Esophagus (tissue), 2 donors: ENCODE results near the gene DTNBP1. TPM values are rescaled to one million over a fixed set of nuclear protein-coding genes. Genes with fewer than 3 reads are reported as not detected.
"Not testable (repeated sequence)": the region's sequence is repeated elsewhere in the genome, so short reads cannot be mapped to it uniquely, and the experiment has no call there.

Experiments used
- H3K27ac ChIP-seq, 2 donors: one replicate each; pipeline ENCODE4 v1.5.1; 2013; ENCODE audit warnings: low read depth in 2 of 2, mild to moderate bottlenecking in 2 of 2, inconsistent platforms in 1 of 2, low read length in 1 of 2, moderate library complexity in 1 of 2
- H3K27me3 ChIP-seq, 2 donors: one replicate each; pipeline ENCODE4 v1.6.1; 2013; ENCODE audit warnings: low read length in 2 of 2, control low read depth in 1 of 2, mild to moderate bottlenecking in 1 of 2; ENCODE audit not compliant: insufficient read depth in 2 of 2, control insufficient read depth in 1 of 2
- H3K36me3 ChIP-seq, 2 donors: one replicate each; pipeline ENCODE4 v1.6.1; 2013; ENCODE audit warnings: low read length in 1 of 2; ENCODE audit not compliant: control insufficient read depth in 2 of 2, insufficient read depth in 2 of 2
- H3K4me1 ChIP-seq, 2 donors: one replicate each; pipeline ENCODE4 v1.6.1; 2013; ENCODE audit warnings: low read length in 1 of 2; ENCODE audit not compliant: control insufficient read depth in 2 of 2, insufficient read depth in 2 of 2
- H3K4me3 ChIP-seq, 2 donors: one replicate each; pipeline ENCODE4 v1.5.1; 2013; ENCODE audit warnings: low read length in 2 of 2, mild to moderate bottlenecking in 2 of 2, low read depth in 1 of 2, moderate library complexity in 1 of 2
- H3K9me3 ChIP-seq, 2 donors: one replicate each; pipeline ENCODE4 v1.6.1; 2013; ENCODE audit warnings: mild to moderate bottlenecking in 2 of 2, low read depth in 1 of 2, low read length in 1 of 2, moderate library complexity in 1 of 2; ENCODE audit not compliant: control insufficient read depth in 2 of 2, insufficient read depth in 1 of 2
- WGBS, 2 donors: extraction: QIAGEN DNeasy Blood & Tissue Kit; methylation state at CpG; one replicate each; pipeline ENCODE4 v1.1.7; 2013; 5-methylcytosine and 5-hydroxymethylcytosine counted together
- polyA plus RNA-seq, 2 donors: library from polyadenylated mRNA; stranded (reverse); fragments of 200-250 nt; gene quantifications; one replicate each; pipeline ENCODE4 v1.2.3, GENCODE V29; 2013
- donor health status: healthy with polysubstance abuse.
- donor health status: Bipolar disorder and iron deficiency.

Gene DTNBP1
- polyA plus RNA-seq, 2 donors, result 4.2 to 9.6 TPM

DNA sequence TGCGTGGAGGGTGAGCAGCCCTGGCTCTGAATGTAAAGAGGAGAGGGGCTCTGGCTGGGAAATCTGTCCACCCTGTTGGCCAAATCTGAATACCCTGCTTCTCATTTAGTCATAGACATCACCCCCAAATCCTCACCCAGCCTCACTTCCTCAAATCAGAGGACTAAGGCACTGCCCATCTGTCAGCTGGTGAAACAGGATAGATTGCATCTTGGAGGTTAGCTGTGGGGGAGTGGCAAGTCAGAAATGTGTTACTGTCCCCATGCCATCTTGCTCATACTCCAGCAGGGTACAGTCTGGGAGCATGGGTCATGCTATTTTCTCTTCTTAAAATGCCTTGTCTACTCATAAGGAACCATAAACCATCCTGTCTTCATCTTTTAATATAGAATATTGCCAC, 9.5 kb upstream of the DTNBP1 start:
- H3K9me3 ChIP-seq, result no peaks in the 10 kb centered on the region
- H3K4me1 ChIP-seq, result no peaks in the 10 kb centered on the region
- no peaks in the 10 kb centered on the region for H3K27me3 ChIP-seq
- H3K27ac ChIP-seq, result no peak overlapping the region
- H3K4me3 ChIP-seq, result no peak overlapping the region
- 100% methylated on average over 1 of the region's 1 CpG for WGBS, 2 donors
- H3K36me3 ChIP-seq, result no peaks in the 10 kb centered on the region

DNA sequence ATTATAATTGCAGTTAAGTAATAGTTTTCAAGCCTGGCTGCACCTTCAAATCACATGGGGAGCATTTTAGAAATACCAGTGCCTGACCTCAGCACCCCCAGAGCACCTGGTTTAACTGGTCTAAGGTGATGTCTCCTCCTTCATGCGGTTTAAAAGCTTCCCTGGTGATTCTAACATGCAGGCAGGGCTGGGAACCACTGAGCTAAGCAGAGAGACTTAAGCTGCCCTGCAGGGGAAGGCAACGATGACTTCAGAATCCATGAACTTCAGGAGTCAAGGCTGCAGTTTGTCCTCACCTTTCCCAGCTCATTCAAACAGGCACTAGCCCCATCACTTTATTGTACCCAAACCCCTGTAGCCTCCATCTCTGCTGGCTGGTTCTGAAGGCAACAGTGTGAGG, 6.1 kb upstream of the DTNBP1 start:
- Histone ChIP-seq H3K4me1 (no peaks in the 10 kb centered on the region), H3K27me3 (no peaks in the 10 kb centered on the region), H3K9me3 (no peaks in the 10 kb centered on the region), H3K36me3 (no peaks in the 10 kb centered on the region), H3K4me3 (no peak overlapping the region), H3K27ac (no peak overlapping the region)
- WGBS, 2 donors, result 60 to 73% methylated on average over 2 of the region's 2 CpGs

DNA sequence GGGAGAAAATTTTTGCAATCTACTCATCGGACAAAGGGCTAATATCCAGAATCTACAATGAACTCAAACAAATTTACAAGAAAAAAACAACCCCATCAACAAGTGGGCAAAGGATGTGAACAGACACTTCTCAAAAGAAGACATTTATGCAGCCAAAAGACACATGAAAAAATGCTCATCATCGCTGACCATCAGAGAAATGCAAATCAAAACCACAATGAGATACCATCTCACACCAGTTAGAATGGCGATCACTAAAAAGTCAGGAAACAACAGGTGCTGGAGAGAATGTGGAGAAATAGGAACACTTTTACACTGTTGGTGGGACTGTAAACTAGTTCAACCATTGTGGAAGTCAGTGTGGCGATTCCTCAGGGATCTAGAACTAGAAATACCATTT, 4.1 kb upstream of the DTNBP1 start:
- not testable (repeated sequence) for H3K4me1 ChIP-seq, H3K4me3 ChIP-seq, H3K27ac ChIP-seq, H3K27me3 ChIP-seq, H3K36me3 ChIP-seq, H3K9me3 ChIP-seq
- WGBS, 2 donors, result 83 to 90% methylated on average over 3 of the region's 4 CpGs

DNA sequence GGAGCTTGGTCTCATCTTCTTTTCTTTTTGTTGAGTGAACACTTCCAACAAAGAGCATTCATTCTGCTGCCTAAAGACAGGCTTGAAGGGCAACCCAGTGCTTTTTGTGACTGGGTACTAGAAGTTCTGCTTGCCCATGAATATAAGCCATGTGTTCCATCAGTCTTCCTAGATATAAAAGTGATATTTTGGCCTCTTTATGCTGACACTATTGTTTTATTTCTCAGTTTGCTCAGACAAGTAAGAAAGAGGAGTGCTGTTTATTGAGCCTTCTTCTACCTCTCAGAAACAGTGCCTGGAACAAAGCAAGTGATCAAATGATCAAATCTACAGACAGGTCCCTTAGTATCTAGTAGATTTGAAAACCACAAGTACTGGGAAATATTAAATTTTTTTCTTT, 2.4 kb upstream of the DTNBP1 start:
- Histone ChIP-seq H3K9me3 (no peaks in the 10 kb centered on the region), H3K4me3 (no peak overlapping the region), H3K27me3 (no peaks in the 10 kb centered on the region), H3K36me3 (no peaks in the 10 kb centered on the region), H3K27ac (no peak overlapping the region), H3K4me1 (no peaks in the 10 kb centered on the region)

DNA sequence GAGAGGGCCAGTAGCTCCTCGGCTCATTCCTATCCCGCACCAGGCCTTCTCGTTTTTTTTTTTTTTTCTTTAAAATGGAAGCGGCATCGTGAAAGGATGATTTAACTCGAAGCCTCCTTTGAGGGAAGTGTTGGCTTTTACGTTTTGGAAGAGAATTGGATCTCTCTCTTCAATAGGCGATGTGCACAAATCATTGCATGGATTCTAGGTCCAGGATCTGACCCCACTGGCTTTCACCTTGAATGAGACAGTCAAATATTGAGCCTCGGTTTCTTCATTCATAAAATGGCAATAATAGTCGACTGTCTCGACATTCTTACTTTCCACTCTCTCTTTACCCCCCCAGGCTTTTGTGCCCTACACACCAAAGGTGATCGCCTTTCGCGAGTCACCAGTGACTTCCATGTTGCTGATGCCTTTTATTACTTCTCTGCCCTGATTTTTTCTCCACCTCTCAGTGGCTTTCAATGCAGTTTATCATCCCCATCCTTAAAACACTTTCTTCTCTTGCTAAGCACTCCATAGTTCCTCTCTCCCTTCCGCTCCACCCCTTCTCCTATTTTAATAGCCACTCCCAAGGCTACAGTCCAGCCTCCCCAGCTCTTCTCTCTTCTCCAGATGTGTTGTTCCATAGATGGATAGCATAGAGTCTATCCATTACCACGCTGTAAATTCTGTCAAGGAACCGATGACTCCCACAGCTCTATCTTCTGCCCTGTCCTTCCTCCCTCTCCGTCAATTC, 473 bp upstream of the DTNBP1 start:
- 45 to 47% methylated on average over 18 of the region's 18 CpGs for WGBS, 2 donors
- no peak overlapping the region for H3K27ac ChIP-seq
- peak overlapping the region; percentile 77 to 94 for H3K4me3 ChIP-seq
- no peaks in the 10 kb centered on the region for H3K27me3 ChIP-seq
- H3K36me3 ChIP-seq, result no peaks in the 10 kb centered on the region
- H3K4me1 ChIP-seq, result no peaks in the 10 kb centered on the region
- no peaks in the 10 kb centered on the region for H3K9me3 ChIP-seq

DNA sequence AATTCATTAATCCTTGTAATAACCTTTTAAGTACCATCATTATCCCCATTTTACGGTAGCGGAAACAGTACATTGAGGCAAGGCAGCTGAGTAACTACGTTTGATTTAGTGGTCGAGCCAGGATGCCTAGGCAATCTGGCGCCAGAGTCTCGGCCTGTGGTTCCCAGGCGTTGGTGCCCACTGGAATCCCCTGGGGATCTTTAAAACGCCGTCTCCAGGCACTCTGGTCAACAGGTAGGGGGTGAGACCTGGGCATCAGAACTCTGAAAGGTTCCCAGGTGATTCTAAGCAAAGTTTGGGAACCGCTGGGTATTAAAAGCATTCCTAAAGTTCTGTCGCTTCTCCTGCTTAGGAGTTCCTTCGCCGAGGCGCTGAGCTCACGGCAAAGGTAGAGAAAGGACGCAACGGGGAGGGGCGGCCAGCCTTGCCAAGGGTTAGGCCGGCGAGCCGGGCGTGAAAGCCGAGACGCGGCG, 939 bp downstream of the DTNBP1 start:
- no peaks in the 10 kb centered on the region for H3K9me3 ChIP-seq
- peak overlapping the region; percentile 62 to 82 for H3K27ac ChIP-seq
- peak overlapping the region; percentile 77 to 94 for H3K4me3 ChIP-seq
- WGBS, 2 donors, result 10% methylated on average over 26 of the region's 26 CpGs
- H3K36me3 ChIP-seq, result no peaks in the 10 kb centered on the region
- H3K27me3 ChIP-seq, result no peaks in the 10 kb centered on the region
- H3K4me1 ChIP-seq, result no peaks in the 10 kb centered on the region

DNA sequence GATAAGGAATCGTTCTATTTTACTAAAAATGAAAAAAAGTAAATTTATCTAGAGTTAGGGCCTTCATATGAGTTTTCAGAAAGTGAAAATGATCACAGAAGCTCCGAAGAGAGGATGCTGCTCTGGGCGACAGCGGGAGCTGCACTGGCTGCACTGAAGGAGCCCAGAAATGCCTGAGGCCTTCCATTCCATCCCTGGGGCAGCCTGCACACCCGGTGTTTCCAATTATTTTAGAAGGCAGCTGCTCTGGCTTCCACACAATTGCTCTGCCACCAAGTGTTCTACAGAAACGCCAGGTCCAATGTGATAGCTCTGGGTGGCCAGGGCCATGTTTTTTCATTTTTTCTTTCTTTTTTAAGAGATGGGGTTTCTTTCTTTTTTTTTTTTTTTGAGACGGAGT, 3.6 kb downstream of the DTNBP1 start:
- Histone ChIP-seq H3K4me1 (no peaks in the 10 kb centered on the region), H3K36me3 (no peaks in the 10 kb centered on the region), H3K27me3 (no peaks in the 10 kb centered on the region), H3K27ac (no peak overlapping the region), H3K4me3 (no peak overlapping the region), H3K9me3 (no peaks in the 10 kb centered on the region)
- 85 to 90% methylated on average over 7 of the region's 7 CpGs for WGBS, 2 donors

DNA sequence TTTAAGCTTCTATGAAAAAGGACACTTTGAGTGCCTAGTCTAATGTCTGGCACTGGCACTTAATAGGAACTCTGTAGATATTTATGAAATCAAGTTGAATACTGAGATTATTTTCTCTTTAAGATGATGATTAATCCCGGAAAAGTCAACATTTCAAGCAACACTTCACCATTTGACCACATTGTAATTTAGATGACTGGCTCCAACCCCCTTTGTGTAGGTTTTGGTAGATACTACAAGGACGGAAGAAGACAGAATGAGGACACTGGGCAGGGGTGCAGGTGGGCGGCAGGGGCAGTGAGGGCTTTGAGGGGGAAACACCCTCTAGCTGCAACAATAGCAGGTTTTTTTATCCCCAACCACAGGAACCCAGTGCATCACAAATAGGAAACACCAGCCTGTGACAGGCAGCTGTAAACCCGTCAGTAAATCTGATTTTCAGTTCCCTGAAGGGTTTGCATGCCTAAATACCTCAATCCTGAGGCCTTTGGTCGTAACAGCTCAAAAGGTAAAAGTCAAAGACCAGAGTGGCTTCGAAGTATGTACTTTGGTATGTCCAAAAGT, 4.6 kb downstream of the DTNBP1 start:
- no peak overlapping the region for H3K4me3 ChIP-seq
- H3K9me3 ChIP-seq, result no peaks in the 10 kb centered on the region
- WGBS, 2 donors, result 73 to 83% methylated on average over 6 of the region's 6 CpGs
- no peak overlapping the region for H3K27ac ChIP-seq
- no peaks in the 10 kb centered on the region for H3K36me3 ChIP-seq
- no peaks in the 10 kb centered on the region for H3K27me3 ChIP-seq
- H3K4me1 ChIP-seq, result no peaks in the 10 kb centered on the region

DNA sequence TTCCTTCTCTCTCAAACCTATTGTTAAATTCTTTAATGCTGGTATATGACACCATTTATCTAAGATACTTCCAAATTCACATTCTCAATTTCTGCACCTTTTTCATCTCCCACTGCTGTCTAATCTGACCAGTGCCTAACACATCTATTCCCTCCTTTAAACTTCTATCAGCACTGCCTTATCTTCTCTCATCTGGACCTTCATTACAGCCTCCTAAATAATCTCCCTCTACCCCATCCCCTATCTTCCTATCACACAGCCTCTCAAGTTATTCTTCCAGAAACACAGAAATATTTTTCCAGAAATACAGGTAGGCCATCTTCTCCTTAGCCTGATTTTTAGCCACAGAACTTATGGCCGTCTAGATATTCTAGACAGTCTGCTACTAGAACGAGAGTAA, 5.5 kb downstream of the DTNBP1 start:
- H3K4me3 ChIP-seq, result no peak overlapping the region
- no peaks in the 10 kb centered on the region for H3K9me3 ChIP-seq
- 89 to 94% methylated on average over 2 of the region's 2 CpGs for WGBS, 2 donors
- no peaks in the 10 kb centered on the region for H3K4me1 ChIP-seq
- H3K36me3 ChIP-seq, result no peaks in the 10 kb centered on the region
- H3K27ac ChIP-seq, result no peak overlapping the region
- no peaks in the 10 kb centered on the region for H3K27me3 ChIP-seq

DNA sequence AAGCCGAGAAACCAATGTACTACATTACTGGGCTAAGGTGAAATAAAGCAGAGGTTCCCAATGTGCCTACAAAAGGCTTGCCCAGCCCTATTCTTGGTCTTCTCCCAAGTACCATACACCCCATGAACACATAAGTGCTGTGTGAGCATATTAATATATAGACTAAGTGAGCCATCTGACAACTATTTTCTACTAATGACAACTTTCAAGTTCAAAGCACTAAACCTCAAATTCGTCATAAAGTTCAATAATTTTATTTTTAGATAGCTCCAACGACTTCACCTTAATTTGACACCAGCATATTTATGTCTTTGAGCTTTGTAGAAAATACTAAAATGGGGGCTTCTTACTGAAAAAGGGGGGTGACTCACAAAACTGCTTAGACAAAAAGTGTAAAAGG, 6.7 kb downstream of the DTNBP1 start:
- WGBS, 2 donors, result 86% methylated on average over 3 of the region's 3 CpGs
- Histone ChIP-seq H3K27ac (no peak overlapping the region), H3K4me3 (no peak overlapping the region), H3K36me3 (no peaks in the 10 kb centered on the region), H3K4me1 (no peaks in the 10 kb centered on the region), H3K9me3 (no peaks in the 10 kb centered on the region), H3K27me3 (no peaks in the 10 kb centered on the region)
